Erythroblast (primary cell): ENCODE data around the gene FUT3.

Source experiments
- GATA1 ChIP-seq: IDR thresholded peaks from 2 replicates; pipeline ENCODE4 v1.6.1; 2011; ENCODE audit warnings: low read depth, mild to moderate bottlenecking, control low read depth, low read length, moderate library complexity
- POLR2A ChIP-seq: IDR thresholded peaks from 2 replicates; pipeline ENCODE4 v1.6.1; 2011; ENCODE audit warnings: mild to moderate bottlenecking, low read length

GRCh38 chr19:5880196-5880595, 28.9 kb upstream of the FUT3 start:
- no peak for TF ChIP-seq POLR2A
- no peak for TF ChIP-seq GATA1
